HG03175 (cell line): ENCODE measurements around the gene ZBTB16.

Experiments
- ATAC-seq: cut with Tn5 transposase; IDR thresholded peaks from one replicate; pipeline ENCODE4 v1.9.1; 2021; ENCODE audit warnings: mild to moderate bottlenecking, moderate library complexity; ENCODE audit not compliant: unreplicated experiment

ZBTB16 gene

DNA sequence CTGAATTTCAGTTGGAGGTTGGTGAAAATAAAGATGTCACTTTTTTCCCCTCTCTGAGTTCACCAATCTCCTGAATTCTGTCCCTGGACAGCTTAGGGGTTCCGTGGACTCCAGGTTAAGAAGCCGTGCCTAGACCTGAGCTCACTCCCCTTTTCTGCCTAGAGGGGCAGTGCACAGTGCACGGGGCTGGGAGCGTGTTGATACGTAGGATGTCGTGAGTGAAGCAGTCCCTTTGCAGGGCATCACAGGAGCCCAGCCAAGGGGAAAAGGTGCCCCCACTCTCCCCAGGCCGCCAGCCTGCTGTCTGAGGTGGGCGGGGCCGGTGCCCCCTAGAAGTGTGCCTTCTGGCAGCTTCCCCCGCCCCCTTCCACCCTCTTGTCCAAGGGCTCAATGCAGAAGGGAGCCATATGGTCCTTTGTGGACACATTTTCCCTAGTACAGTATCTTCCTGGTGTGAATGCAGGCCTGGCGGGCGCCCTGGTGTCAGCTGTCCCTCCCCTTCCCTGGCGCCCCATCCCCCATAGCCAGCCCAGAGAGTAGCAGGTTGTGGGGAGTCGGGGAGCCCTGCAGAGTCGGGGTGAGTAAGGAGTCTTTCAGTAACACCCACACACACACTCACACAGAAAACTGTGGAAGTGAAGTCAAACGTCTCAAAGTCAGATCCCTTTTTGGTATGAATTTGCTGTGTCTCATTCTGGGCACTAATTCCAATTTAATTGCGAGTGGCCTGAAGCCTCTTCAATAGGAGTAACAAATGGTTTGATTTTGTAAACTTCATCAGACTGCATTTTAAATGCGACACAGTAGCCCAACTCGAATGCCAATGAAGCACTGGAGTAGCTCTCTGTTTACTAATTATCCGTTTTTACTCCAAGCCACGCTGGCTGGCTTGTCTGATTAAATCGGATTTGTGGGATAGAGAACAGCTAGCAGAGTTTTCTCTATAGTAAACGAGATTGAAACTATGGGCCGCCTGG lies 169.2 kb downstream of the ZBTB16 start:
- no peak for ATAC-seq

DNA sequence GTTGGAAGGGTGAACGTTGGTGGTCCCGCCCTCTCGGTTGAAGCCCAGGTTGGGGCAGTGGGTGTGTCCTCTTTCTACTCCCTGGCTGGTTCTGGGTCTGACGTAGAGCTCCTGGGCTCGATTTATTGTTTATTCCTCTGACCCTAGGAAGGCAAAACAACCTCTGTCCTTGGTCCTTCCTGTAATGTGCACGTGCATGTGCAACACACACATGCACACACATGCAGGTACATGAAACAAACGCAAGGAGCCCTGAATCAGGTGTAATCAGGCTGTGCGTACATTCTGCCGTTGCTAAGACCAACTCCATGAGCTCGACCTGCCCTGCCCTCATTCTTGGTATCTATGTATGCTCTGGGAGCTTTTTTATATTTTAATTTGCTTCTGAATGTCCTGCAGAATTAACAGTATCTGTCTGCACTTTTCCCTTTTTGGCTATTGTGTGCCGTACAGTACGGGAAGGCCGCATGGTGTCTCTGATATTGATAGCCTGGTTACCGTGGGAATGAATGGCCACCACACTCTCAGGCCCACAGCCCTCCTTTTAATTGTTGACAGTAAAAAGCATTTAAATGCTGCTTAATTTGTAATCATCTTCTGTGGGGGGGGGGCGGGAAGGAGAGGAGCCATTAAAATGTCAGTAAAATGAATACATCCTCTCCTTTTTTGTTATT lies 170.7 kb downstream of the ZBTB16 start:
- ATAC-seq: no peak

- no peak for ATAC-seq
These were observed 173.0 kb downstream of the ZBTB16 start for GRCh38 chr11:114232400-114233059.

DNA sequence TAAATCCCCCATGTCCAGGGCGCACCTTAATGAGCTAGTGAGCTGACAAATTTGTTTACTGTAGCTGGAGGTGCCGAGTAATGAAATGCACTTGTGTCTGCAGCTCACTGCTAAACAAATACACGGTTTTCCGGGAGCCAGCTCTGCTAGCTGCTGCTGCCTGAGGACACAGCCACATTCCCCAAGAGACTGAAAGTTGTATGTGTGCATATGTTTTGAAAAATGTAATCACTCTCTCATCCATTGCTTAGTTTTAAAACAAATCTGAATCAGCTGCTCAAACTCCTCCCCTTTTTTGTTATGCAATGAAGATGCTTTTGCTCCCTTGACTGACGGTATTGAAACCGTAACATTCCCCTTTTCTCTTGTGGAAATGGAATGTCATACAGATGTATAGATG lies 174.2 kb downstream of the ZBTB16 start:
- no peak for ATAC-seq

DNA sequence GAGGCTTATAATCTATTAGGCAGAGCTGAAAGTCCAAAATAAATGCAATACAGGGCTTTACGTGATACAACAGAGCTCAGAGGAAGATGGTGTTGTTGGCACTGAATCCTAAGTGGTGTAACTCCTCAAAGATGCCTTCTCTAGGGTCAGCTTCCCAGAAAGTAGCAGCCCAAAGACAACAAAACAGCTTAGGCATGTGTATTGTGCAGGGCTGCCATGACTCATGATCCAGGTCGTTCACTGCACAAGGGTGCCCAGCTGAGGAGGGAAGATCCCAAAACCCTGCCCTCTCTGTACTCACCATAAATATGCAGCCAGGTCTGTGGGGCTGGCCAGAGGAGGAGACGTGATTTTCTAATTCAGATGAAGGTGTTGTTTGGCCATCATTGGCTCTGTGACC lies 177.3 kb downstream of the ZBTB16 start:
- ATAC-seq: no peak

DNA sequence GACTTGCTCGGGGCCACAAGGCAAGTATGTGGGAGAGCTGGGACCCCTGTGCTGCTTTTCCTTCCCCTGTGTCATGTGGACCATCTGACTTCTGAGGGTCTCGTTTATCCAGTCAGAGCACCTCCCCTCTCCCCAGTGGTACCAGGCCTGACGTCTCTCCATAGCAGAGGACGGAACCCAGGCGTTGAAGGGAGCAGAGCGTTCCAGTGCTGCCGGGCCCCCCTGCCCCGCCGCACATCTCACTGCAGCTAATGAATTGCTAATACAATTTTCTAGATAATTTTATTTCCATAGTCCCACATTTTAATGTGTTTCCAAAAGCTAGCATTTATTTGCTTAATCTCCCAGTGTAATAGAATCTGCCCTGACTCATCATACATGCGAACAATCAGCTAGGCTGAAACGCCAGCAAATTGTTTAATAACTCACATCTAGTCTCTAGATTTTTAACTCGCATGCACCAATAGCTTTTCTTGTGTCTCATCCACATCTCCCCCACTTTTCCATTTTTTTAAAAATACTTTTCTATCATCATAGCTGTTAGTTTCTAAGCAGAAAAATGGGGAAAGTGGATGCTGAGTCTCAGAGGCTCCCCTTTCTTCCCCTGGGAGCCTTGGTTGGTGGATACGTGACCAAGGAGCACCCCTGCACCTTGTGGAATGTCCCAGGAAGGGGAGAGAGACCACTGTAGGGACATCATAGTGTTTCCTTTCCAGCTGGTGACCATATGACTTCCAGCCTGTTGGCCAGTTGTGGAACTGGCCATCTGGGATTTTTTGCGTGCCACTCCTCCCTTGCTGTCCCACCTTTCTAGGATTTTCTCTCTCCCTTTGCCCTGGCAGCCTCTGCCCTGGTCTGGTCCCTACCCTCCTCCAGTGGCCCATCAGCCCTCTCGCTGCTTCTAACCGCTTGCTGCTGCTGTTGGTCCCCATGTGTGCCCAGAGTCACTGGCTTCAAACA lies 178.1 kb downstream of the ZBTB16 start:
- ATAC-seq: no peak

- no peak for ATAC-seq
These were observed 180.2 kb downstream of the ZBTB16 start for GRCh38 chr11:114239753-114240161.

DNA sequence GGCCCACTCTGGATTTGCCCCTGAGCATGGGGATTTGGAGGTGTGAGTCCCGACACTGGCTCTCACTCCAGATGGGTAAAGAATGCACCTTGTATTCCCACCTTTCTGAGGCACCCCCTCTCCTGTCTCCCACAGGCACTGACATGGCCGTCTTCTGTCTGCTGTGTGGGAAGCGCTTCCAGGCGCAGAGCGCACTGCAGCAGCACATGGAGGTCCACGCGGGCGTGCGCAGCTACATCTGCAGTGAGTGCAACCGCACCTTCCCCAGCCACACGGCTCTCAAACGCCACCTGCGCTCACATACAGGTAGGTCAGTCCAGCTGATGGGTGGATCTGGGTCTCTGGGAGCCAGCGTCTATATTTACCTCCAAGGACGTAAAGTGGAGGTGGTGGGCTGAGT lies 182.5 kb downstream of the ZBTB16 start:
- ATAC-seq: no peak

DNA sequence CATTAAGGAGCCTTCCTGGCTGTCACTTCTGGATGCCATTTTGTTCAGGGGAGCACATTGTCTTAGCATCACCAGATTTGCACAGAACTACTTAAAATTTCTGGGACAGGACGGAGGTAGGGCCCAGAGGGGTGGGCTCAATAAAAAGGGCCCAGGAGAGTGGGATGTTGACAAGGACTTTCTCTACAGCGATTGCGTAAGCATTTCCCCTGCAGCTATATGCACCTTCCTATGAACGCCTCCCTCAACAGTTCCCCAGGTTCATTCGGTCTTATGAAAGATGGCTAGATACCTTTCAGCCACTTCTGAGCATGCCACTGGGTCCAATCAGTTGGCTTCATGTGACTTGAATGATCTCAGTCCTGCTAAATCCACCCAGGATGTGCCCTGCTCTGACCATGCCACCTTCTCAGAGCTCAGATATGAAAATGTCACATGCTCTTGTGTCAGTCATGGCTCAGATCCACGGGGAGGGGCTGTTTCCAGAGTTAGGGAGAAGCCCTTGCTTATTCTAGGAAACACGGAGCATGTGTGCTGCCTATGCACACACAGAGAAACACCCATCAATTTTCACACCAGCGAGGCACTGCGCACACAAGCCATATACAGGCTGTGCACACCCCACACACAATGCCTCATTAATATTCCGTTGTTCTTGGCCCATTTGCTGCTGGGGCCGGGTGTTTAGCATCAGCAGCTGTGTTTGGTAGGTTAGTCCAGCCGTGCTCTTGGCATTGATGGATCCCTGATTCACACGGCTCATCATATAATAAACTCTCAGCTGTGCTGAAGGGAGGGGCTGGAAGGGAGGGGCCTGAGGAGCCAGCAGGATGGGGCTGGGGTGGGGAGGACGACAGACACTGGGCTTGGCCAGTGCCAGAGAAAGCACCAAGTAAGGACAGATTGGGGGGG lies 184.2 kb downstream of the ZBTB16 start:
- ATAC-seq: no peak

DNA sequence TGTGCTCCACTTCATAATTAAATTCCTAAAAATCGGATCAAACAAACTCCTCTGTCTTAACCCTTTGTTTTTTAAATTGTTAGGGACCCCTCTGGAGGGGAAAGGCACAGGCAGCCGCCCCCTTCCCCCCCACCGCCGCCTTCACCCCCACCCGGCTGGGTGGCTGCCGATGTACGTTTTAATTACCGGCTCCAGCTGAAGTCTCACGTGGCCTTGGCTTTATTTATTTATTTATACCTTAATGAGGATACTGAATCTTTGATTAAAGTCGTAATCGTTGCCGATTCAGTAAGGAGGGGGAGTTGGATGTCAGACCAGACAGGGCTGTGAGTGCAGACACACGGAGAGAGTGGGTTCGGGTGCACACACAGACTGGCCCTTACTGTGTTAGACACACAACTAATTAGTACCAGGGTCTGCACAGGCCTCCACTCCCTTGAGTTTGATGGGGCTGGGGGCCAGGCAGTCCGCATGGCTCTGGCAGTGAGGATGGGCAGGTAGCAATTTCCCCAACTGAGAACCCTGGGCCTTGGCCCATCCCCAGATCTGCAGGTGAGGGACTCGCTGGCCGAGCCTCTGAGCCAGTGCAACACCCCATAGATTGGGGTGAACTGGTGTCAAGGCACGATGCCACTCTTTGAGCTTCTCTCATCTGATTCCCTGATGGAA lies 185.3 kb downstream of the ZBTB16 start:
- ATAC-seq: no peak

- no peak for ATAC-seq
These were observed 187.0 kb downstream of the ZBTB16 start for GRCh38 chr11:114246321-114247069.

GRCh38 chr11:114247070-114247789 lies 187.7 kb downstream of the ZBTB16 start:
- ATAC-seq: no peak

DNA sequence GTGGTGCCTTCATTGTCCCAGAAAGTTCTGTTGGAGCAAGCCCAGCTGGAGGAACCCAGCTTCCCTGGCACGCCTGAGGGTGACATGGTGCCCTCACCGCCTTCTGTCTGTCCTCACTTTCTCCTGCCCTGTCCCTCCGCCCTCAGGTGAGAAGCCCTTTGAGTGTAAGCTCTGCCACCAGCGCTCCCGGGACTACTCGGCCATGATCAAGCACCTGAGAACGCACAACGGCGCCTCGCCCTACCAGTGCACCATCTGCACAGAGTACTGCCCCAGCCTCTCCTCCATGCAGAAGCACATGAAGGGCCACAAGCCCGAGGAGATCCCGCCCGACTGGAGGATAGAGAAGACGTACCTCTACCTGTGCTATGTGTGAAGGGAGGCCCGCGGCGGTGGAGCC lies 190.7 kb downstream of the ZBTB16 start:
- ATAC-seq: no peak

- ATAC-seq: no peak
These were observed 191.7 kb downstream of the ZBTB16 start for GRCh38 chr11:114250993-114251814.

DNA sequence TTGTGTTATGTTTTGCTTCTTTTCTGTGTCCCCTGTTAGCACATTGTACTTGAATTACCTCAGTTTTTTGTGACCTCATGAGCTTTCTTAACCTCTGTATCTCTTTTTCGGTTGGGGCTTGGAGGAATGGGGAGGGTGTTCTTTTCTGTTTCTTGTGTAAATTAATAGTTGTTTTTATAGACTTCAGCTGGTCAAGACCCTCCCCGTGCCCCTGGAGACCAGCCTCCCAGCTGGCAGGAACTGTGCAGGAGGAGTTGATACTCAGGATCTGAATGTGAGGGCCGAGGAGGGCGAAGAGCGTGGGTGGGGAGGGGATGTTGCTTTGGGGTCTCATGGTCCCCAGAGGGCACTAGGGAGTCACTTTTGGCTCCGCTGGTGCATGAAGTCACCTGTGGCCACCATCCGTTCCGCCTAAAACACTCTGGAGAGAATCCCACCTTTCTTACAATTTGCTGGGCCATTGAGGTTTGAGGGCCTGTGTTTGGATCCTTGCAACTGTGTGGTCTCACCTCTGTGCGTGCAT lies 192.4 kb downstream of the ZBTB16 start:
- ATAC-seq: no peak

- no peak for ATAC-seq
These were observed 193.3 kb downstream of the ZBTB16 start for GRCh38 chr11:114252767-114253166.
